Spleen (tissue), 11 donors: ENCODE data around the gene TCEA2. TPM values are rescaled to one million over a fixed set of nuclear protein-coding genes. Genes with fewer than 3 reads are reported as not detected.
A peak's percentile ranks its signal among the peaks of the same experiment; 100 is the strongest.

Source experiments
- DNase-seq: peaks from one replicate; pipeline ENCODE4 v3.0.0-alpha.2; 2020
- H3K27ac ChIP-seq, 8 donors: fragments of 200-600 bp; sonication (generic) in 7 of 8; 1 replicate in 4 of 8; 2 replicates in 4 of 8; pipeline versions ENCODE4 v1.5.0 to v1.8.0; 2016 to 2021; ENCODE audit warnings: inconsistent platforms in 4 of 8, mild to moderate bottlenecking in 4 of 8, moderate library complexity in 1 of 8
- H3K27me3 ChIP-seq, 7 donors: fragments of 200-600 bp; sonication (generic) in 6 of 7; replicated peaks in 1 of 7; 1 replicate in 4 of 7; 2 replicates in 3 of 7; pipeline versions ENCODE4 v1.5.0 to v1.8.0; 2016 to 2021; ENCODE audit warnings: inconsistent platforms in 3 of 7, mild to moderate bottlenecking in 1 of 7
- H3K36me3 ChIP-seq, 6 donors: fragments of 200-600 bp; sonication (generic) in 5 of 6; 1 replicate in 4 of 6; 2 replicates in 2 of 6; pipeline versions ENCODE4 v1.5.0 to v1.8.0; 2016 to 2021; ENCODE audit warnings: inconsistent platforms in 2 of 6
- H3K4me1 ChIP-seq, 6 donors: fragments of 200-600 bp; sonication (generic) in 5 of 6; 1 replicate in 3 of 6; 2 replicates in 3 of 6; pipeline versions ENCODE4 v1.5.0 to v1.8.0; 2016 to 2021; ENCODE audit warnings: inconsistent platforms in 3 of 6
- H3K4me3 ChIP-seq, 8 donors: fragments of 200-600 bp; sonication (generic) in 7 of 8; 1 replicate in 4 of 8; 2 replicates in 4 of 8; pipeline versions ENCODE4 v1.5.0 to v1.8.0; 2016 to 2021; ENCODE audit warnings: inconsistent platforms in 4 of 8, mild to moderate bottlenecking in 4 of 8, moderate library complexity in 2 of 8
- H3K9me3 ChIP-seq, 8 donors: fragments of 200-600 bp; sonication (generic) in 7 of 8; 1 replicate in 4 of 8; 2 replicates in 4 of 8; pipeline versions ENCODE4 v1.5.0 to v1.8.0; 2016 to 2021; ENCODE audit warnings: inconsistent platforms in 4 of 8
- CTCF ChIP-seq, 11 experiments: fragments of 200-600 bp in 7 of 11; fragments of 450-650 bp in 4 of 11; sonication (generic) in 4 of 11; IDR thresholded peaks in 8 of 11; conservative IDR thresholded peaks in 3 of 11; 1 replicate in 7 of 11; 2 replicates in 4 of 11; pipeline versions ENCODE4 v1.4.0 to v1.8.0; 2016 to 2021; ENCODE audit warnings: antibody characterized with exemption in 11 of 11, inconsistent platforms in 4 of 11, mild to moderate bottlenecking in 1 of 11
- POLR2A ChIP-seq, 3 donors: fragments of 450-650 bp; IDR thresholded peaks; one replicate each; pipeline ENCODE4 v1.5.1; 2017; ENCODE audit warnings: antibody characterized with exemption in 3 of 3, mild to moderate bottlenecking in 1 of 3
- POLR2AphosphoS5 ChIP-seq, 3 donors: sonication (generic); formaldehyde crosslinking; IDR thresholded peaks; one replicate each; pipeline ENCODE4 v1.5.1; 2017; ENCODE audit warnings: antibody characterized with exemption in 3 of 3
- WGBS, 5 donors: extraction: QIAGEN DNeasy Blood & Tissue Kit in 3 of 5; methylation state at CpG; one replicate each; pipeline versions ENCODE4 v1.1.5 to v1.1.7; 2013 to 2018; 5-methylcytosine and 5-hydroxymethylcytosine counted together
- intact Hi-C: fragments of 100-400 bp; cut with DNase I; formaldehyde crosslinking; loops from one replicate; pipeline ENCODE4 v1.15.0; 2023; ENCODE audit warnings: low total_unique reads
- polyA plus RNA-seq, 3 donors: library from polyadenylated mRNA; stranded (reverse); fragments of 200-250 nt; gene quantifications; one replicate each; pipeline ENCODE4 v1.2.1, GENCODE V29; 2013
- total RNA-seq, 7 donors: library from RNA; depleted of rRNA in 3 of 7; stranded (reverse); fragments of >200 nt in 3 of 7; fragmentation: NEBNext Ultra II Directional in 4 of 7; extraction: Animal tissue kit (Norgen Biotek cat#: 25700) in 4 of 7; gene quantifications; one replicate each; pipeline versions ENCODE4 v1.1.0 to v1.2.1, GENCODE V29; 2016 to 2021
- donor health status: healthy with polysubstance abuse.
- donor health status: DM: no; HTN: no; CAD: no; lungs with moderate emphysema.
- donor health status: DM: no; HTN: no; CAD: no.
- donor health status: Bipolar disorder and iron deficiency.
- donor health status: healthy.
- donor health status: DM: no; HTN: no; CAD: no.
- donor health status: DM: yes; HTN: yes; CAD: no.

The TCEA2 gene
- total and polyA plus RNA-seq, 10 donors: 18.6 to 60.8 (median 43.2) TPM

DNA sequence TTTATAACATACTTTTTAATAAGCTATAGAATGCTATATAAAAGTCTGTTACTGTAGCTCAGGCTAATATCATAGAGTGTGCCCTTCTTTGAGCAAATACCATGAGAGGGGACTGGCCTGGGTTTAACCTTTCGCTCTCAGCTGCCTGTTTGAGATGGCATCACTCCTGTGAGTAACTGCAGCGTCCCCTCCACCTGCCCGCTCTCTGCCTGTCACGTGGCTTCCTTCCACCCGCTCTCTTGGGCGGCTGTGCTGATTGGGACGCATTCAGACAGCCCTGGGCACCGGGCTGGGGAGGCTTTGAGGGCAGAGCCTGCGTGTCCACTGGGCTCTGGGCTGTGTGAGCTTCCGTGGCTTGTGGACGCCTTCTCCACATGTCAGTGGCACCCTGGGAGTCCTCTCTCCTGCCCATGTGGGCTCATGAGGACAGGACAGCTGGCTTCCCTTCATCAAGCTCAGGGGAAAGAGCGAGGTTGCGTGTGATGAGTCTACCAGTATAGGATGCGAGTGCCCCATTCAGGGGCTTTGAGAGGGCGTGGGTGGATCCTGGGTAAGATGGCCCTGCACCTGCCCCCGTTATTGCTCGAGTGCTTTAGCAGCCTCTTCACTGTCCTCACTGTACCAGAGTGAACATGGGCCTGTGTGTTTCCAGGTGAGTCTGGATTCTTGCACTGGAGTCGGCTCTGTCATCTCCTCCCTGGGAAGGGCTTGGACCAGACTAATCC is 37.7 kb upstream of the TCEA2 start:
- TF ChIP-seq POLR2AphosphoS5 (IDR thresholded peaks at IDR 0.05): peak in 1 of 3 donors; percentile 25
- no peak for TF ChIP-seq POLR2A (IDR thresholded peaks at IDR 0.05)
- no peak for TF ChIP-seq CTCF (IDR thresholded peaks at IDR 0.05 in 8 of 11, conservative IDR thresholded peaks at IDR 0.05 in 3 of 11)
- intact Hi-C loops: no loop called here
- H3K27ac ChIP-seq: no peak overlapping the region
- no peak for DNase-seq
- H3K4me1 ChIP-seq: peaks cover 0 to under 1% (median 0%) of the 10 kb centered on the region in 6 donors
- H3K4me3 ChIP-seq: no peak overlapping the region
- no peaks in the 10 kb centered on the region for H3K27me3 ChIP-seq
- 95 to 98% (median 97%) methylated on average over 14 to 18 of the region's 18 CpGs for WGBS, 5 donors
- H3K9me3 ChIP-seq: no peaks in the 10 kb centered on the region
- H3K36me3 ChIP-seq: peaks cover 15 to 100% (median 92%) of the 10 kb centered on the region in 6 donors

DNA sequence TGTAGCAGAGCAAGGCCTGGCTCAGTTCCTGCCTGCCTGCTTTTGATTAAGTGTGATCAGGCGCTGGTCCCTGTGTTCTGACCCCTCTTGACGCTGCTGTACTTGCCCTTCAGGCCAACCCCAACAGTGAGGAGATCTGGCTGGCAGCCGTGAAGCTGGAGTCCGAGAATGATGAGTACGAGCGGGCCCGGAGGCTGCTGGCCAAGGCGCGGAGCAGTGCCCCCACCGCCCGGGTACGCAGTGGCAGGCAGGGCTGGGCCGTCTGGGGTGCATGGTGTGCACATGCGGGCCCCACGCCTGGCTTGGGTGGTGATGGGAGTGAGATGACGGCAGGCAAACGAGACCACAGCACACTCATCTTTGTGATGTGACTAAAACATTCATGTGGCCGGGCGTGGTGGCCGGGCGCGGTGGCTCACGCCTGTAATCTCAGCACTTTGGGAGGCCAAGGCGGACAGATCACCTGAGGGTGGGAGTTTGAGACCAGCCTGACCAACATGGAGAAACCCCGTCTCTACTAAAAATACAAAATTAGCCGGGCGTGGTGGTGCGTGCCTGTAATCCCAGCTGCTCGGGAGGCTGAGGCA is 37.1 kb upstream of the TCEA2 start:
- WGBS, 5 donors: 93 to 98% (median 95%) methylated on average over 25 to 29 of the region's 29 CpGs
- TF ChIP-seq POLR2A (IDR thresholded peaks at IDR 0.05): no peak
- TF ChIP-seq POLR2AphosphoS5 (IDR thresholded peaks at IDR 0.05): peak in 1 of 3 donors; percentile 41
- Histone ChIP-seq H3K27me3 (no peaks in the 10 kb centered on the region), H3K36me3 (peaks cover 15 to 100% (median 94%) of the 10 kb centered on the region in 6 donors), H3K9me3 (no peaks in the 10 kb centered on the region), H3K4me1 (no peaks in the 10 kb centered on the region), H3K27ac (no peak overlapping the region), H3K4me3 (no peak overlapping the region)
- intact Hi-C loops: no loop called here
- no peak for DNase-seq

- Histone ChIP-seq H3K4me3 (no peak overlapping the region), H3K4me1 (no peaks in the 10 kb centered on the region), H3K9me3 (no peaks in the 10 kb centered on the region), H3K27me3 (no peaks in the 10 kb centered on the region), H3K36me3 (peaks cover 15 to 100% (median 99%) of the 10 kb centered on the region in 6 donors), H3K27ac (no peak overlapping the region)
- TF ChIP-seq CTCF (IDR thresholded peaks at IDR 0.05 in 8 of 11, conservative IDR thresholded peaks at IDR 0.05 in 3 of 11): no peak
- TF ChIP-seq POLR2AphosphoS5 (IDR thresholded peaks at IDR 0.05): peak in 1 of 3 donors; percentile 30
- intact Hi-C loops: no loop called here
- WGBS, 5 donors: 91 to 97% (median 94%) methylated on average over 21 to 24 of the region's 24 CpGs
- DNase-seq: no peak
Observed at GRCh38 chr20:64027981-64028685, 34.9 kb upstream of the TCEA2 start.

DNA sequence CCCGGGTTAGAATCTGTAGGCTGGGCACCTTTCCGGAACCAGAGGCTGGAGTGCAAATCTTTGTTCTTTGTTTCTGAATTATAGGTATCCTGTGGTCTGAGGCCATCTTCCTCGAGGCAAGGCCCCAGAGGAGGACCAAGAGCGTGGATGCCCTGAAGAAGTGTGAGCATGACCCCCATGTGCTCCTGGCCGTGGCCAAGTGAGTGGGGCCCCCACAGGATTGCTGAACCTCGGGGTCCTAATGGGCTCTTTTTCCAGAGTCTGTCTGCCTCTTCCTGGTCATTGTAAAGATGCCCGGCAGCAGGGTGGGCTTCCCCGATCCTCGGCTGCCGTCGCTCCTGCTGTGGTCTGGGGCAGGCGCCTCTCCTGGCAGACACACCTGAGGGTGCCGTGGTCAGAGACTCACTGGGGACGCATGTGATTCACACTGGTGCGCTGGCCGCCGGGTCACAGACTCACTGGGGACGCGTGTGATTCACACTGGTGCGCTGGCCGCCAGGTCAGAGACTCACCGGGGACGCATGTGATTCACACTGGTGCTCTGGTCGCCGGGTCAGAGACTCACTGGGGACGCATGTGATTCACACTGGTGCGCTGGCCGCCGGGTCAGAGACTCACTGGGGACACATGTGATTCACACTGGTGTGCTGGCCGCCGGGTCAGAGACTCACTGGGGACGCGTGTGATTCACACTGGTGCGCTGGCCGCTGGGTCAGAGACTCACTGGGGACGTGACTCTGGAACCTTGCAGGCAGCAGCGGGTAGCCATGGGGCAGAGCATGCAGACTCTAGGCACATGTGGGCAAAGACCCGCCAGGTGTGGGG is 33.5 kb upstream of the TCEA2 start:
- DNase-seq: no peak
- whole genome bisulfite sequencing, 5 donors: 93 to 96% (median 95%) methylated on average over 24 to 38 of the region's 38 CpGs
- intact Hi-C loops: loop anchor here (10.0 kb wide), 1 partner anchor 45 kb away; the partner anchor contains the start of gene PRPF6
- peaks cover 0 to 13% (median 6%) of the 10 kb centered on the region in 6 donors for H3K4me1 ChIP-seq
- H3K9me3 ChIP-seq: no peaks in the 10 kb centered on the region
- no peak overlapping the region for H3K27ac ChIP-seq
- TF ChIP-seq POLR2A (IDR thresholded peaks at IDR 0.05) (no peak), POLR2AphosphoS5 (IDR thresholded peaks at IDR 0.05) (no peak), CTCF (IDR thresholded peaks at IDR 0.05 in 8 of 11, conservative IDR thresholded peaks at IDR 0.05 in 3 of 11) (no peak)
- no peaks in the 10 kb centered on the region for H3K27me3 ChIP-seq
- H3K36me3 ChIP-seq: peaks cover 15 to 100% (median 98%) of the 10 kb centered on the region in 6 donors
- no peak overlapping the region for H3K4me3 ChIP-seq
